HEK293 (cell line): ENCODE measurements around the gene ACOT2.
"Not testable (repeated sequence)": the region's sequence is repeated elsewhere in the genome, so short reads cannot be mapped to it uniquely, and the experiment has no call there.

ENCODE experiments used
- CTCF ChIP-seq: fragments of 450-650 bp; formaldehyde crosslinking; IDR thresholded peaks from 2 replicates; pipeline ENCODE4 v1.5.1; 2016; ENCODE audit warnings: missing biosample characterization, missing genetic modification characterization
- PBX3 ChIP-seq: sonication (generic); formaldehyde crosslinking; IDR thresholded peaks from 2 replicates; pipeline ENCODE4 v1.8.1; 2022; ENCODE audit warnings: mild to moderate bottlenecking, moderate library complexity, missing genetic modification reagents
- YY1 ChIP-seq: fragments of 450-650 bp; formaldehyde crosslinking; IDR thresholded peaks from 2 replicates; pipeline ENCODE4 v1.5.1; 2018; ENCODE audit warnings: missing biosample characterization, missing genetic modification characterization
- ZNF549 ChIP-seq: fragments of 450-650 bp; IDR thresholded peaks from 2 replicates; pipeline ENCODE4 v1.5.1; 2018; ENCODE audit warnings: missing biosample characterization, missing genetic modification characterization, mild to moderate bottlenecking, inconsistent platforms, moderate library complexity
- ZNF610 ChIP-seq: fragments of 450-650 bp; formaldehyde crosslinking; IDR thresholded peaks from 2 replicates; pipeline ENCODE4 v1.5.1; 2016; ENCODE audit warnings: missing biosample characterization, missing genetic modification characterization, borderline replicate concordance

- not testable (repeated sequence) for TF ChIP-seq CTCF; PBX3 (CRISPR knock-in tag); YY1 (tag by site-specific recombination); ZNF610 (tag by site-specific recombination); ZNF549 (tag by site-specific recombination)
These were observed 4.0 kb downstream of the ACOT2 start for GRCh38 chr14:73573034-73573433.
